Jurkat, Clone E6-1 (cell line): ENCODE data around the gene CEBPA. TPM values are rescaled to one million over a fixed set of nuclear protein-coding genes. Genes with fewer than 3 reads are reported as not detected.
A peak's percentile ranks its signal among the peaks of the same experiment; 100 is the strongest.

Experiments
- DNase-seq: peaks from one replicate; pipeline ENCODE4 v3.0.0-alpha.2; 2011; ENCODE audit warnings: low read depth, low spot score
- H3K4me3 ChIP-seq: 2 replicates; pipeline ENCODE4 v1.5.1; 2011; ENCODE audit warnings: mild to moderate bottlenecking, low read length, control low read depth, moderate library complexity
- polyA plus RNA-seq: library from polyadenylated mRNA; unstranded; fragments of >200 nt; gene quantifications from one replicate; pipeline ENCODE4 v1.2.1, GENCODE V29; 2012; ENCODE audit warnings: missing spikeins; ENCODE audit not compliant: insufficient read length, insufficient read depth

Gene CEBPA
- 3.4 TPM for polyA plus RNA-seq

GRCh38 chr19:33302175-33302973 is at the start of gene CEBPA:
Gene CEBPA, minus strand, starts transcription at chr19:33302534. Its CDS starts 120 bp downstream, at chr19:33302414.
- peak within 1 kb of the TSS; percentile 31 for H3K4me3 ChIP-seq
- peak; percentile 47 for DNase-seq

- DNase-seq: no peak
- no peak overlapping the region for H3K4me3 ChIP-seq
These were observed 48.4 kb upstream of the CEBPA start for GRCh38 chr19:33350538-33351309.

- no peak for DNase-seq
- H3K4me3 ChIP-seq: no peak overlapping the region
These were observed 47.3 kb upstream of the CEBPA start for GRCh38 chr19:33349319-33350289.

GRCh38 chr19:33348301-33349010 is 46.1 kb upstream of the CEBPA start:
- no peak for DNase-seq

GRCh38 chr19:33347300-33347699 is 45.0 kb upstream of the CEBPA start:
- H3K4me3 ChIP-seq: no peak overlapping the region
- DNase-seq: no peak

More at GRCh38 chr19:33348301-33349010, 46.1 kb upstream of the CEBPA start:
- H3K4me3 ChIP-seq: no peak overlapping the region

GRCh38 chr19:33346665-33347064 is 44.3 kb upstream of the CEBPA start:
- H3K4me3 ChIP-seq: no peak overlapping the region
- no peak for DNase-seq

- no peak for DNase-seq
- no peak overlapping the region for H3K4me3 ChIP-seq
These were observed 42.8 kb upstream of the CEBPA start for GRCh38 chr19:33345163-33345562.

- no peak overlapping the region for H3K4me3 ChIP-seq
- DNase-seq: no peak
These were observed 42.2 kb upstream of the CEBPA start for GRCh38 chr19:33344573-33344925.

GRCh38 chr19:33343859-33344572 is 41.7 kb upstream of the CEBPA start:
- no peak overlapping the region for H3K4me3 ChIP-seq
- no peak for DNase-seq

GRCh38 chr19:33343301-33343700 is 41.0 kb upstream of the CEBPA start:
- no peak for DNase-seq
- H3K4me3 ChIP-seq: no peak overlapping the region

GRCh38 chr19:33340991-33341390 is 38.7 kb upstream of the CEBPA start:
- H3K4me3 ChIP-seq: no peak overlapping the region
- no peak for DNase-seq

GRCh38 chr19:33339016-33339984 is 37.0 kb upstream of the CEBPA start:
- no peak for DNase-seq
- H3K4me3 ChIP-seq: no peak overlapping the region

GRCh38 chr19:33335446-33335845 is 33.1 kb upstream of the CEBPA start:
- no peak for DNase-seq
- H3K4me3 ChIP-seq: no peak overlapping the region

GRCh38 chr19:33334271-33334670 is 31.9 kb upstream of the CEBPA start:
- no peak for DNase-seq
- no peak overlapping the region for H3K4me3 ChIP-seq

- no peak for DNase-seq
These were observed 31.3 kb upstream of the CEBPA start for GRCh38 chr19:33333642-33334041.

GRCh38 chr19:33333151-33333550 is 30.8 kb upstream of the CEBPA start:
- H3K4me3 ChIP-seq: no peak overlapping the region
- DNase-seq: no peak

More at GRCh38 chr19:33333642-33334041, 31.3 kb upstream of the CEBPA start:
- no peak overlapping the region for H3K4me3 ChIP-seq

GRCh38 chr19:33332248-33332647 is 29.9 kb upstream of the CEBPA start:
- no peak overlapping the region for H3K4me3 ChIP-seq
- no peak for DNase-seq
